ENCODE measurements around the gene C6orf120. TPM values are rescaled to one million over a fixed set of nuclear protein-coding genes. Genes with fewer than 3 reads are reported as not detected.

C6orf120 gene
- total RNA-seq, 1 experiment from 2014 or later, result 12.7 TPM

DNA sequence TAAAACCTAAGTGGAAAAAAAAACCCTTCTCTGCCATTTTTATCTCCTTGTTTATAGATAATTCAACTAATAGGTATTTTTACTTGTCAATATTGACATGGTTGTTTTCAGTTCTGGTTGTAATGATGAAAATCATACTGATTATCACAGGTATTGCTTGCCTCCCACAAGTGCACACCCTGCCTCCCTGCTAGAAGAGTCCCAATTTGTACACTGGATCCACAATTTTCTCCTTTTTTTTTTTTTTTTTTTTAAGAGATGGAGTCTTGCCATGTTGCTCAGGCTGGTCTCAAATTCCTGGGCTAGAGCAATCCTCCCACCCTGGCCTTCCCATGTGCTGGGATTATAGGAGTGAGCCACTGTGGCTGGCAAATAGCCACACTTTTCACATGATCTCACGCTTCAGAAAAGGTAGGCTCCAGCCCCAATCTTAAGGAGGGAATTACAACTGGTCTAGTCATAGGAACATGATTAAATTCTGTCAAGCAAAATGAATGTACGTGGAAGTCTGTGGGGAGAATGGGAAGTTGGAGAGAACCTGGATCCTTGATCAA lies 37.1 kb downstream of the C6orf120 start:
- 0 out of 2 replicates have a peak, but pooled peaks cover 3% of the 10 kb centered on the region for H3K9me3 ChIP-seq
- H3K27me3 ChIP-seq, result no peaks in the 10 kb centered on the region
- H3K36me3 ChIP-seq, result no peaks in the 10 kb centered on the region
- H3K4me3 ChIP-seq, result no peak overlapping the region
- no peak for DNase-seq

DNA sequence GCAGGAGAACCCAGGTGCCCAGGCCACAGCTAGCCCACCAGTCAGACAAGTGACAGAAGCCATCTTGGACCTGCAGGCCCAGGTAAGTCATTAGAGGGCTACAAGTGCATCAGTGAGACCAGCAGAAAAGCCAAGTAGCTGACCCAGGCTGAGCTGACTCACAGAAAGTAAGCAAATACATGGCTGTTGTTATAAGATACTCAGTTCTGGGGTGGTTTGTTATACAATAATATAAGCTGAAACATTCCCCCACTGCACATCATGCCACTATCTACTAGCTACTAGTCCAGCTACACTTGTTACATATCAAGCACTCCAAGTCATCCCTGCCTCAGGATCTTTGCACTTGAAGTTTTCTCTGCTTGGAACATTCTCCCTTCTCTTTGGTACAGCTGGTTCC lies 39.4 kb downstream of the C6orf120 start:
- Histone ChIP-seq H3K9me3 (peaks cover 6% of the 10 kb centered on the region; the same call in 1 of the 2 replicates), H3K27me3 (no peaks in the 10 kb centered on the region), H3K36me3 (no peaks in the 10 kb centered on the region), H3K4me3 (no peak overlapping the region)
- DNase-seq, result no peak

DNA sequence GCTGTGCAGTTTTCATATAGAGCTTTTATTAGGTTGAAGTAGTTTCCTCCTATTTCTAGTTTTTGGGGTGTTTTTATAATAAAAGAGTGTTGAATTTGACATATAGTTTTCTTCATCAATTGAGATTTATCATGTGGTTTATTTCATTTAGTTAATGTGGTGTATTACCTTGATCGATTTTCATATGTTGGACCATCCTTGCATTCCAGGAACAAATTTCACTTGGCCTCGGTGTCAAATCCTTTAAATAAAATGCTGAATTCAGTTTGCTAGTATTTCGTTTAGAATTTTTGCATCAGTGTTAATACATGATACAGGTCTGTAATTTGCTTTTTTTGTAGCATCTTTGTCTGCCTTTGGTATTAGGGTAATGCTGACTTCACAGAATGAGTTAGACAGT lies 43.5 kb downstream of the C6orf120 start:
- H3K9me3 ChIP-seq, result peaks cover 6% of the 10 kb centered on the region; the same call in 1 of the 2 replicates
- DNase-seq, result no peak
- peaks cover 4% of the 10 kb centered on the region; the same call in 1 of the 2 replicates for H3K36me3 ChIP-seq
- no peaks in the 10 kb centered on the region for H3K27me3 ChIP-seq
- H3K4me3 ChIP-seq, result no peak overlapping the region

GRCh38 chr6:169746556-169746955 lies 44.6 kb downstream of the C6orf120 start:
- H3K4me3 ChIP-seq, result no peak overlapping the region
- DNase-seq, result no peak
- H3K27me3 ChIP-seq, result no peaks in the 10 kb centered on the region
- H3K9me3 ChIP-seq, result peaks cover 6% of the 10 kb centered on the region; the same call in 1 of the 2 replicates
- H3K36me3 ChIP-seq, result peaks cover 4% of the 10 kb centered on the region; the same call in 1 of the 2 replicates

GRCh38 chr6:169751242-169752073 lies 49.5 kb downstream of the C6orf120 start, which contains the start of the genes DYNLT2 and ERMARD:
TSS of gene DYNLT2 (minus strand) at chr6:169751572. CDS start at chr6:169751458, 114 bp downstream.
TSS of gene ERMARD (plus strand) at chr6:169751622. CDS start at chr6:169751658, 36 bp downstream.
- no peaks in the 10 kb centered on the region for H3K27me3 ChIP-seq
- peak; percentile 93 for DNase-seq
- peak within 1 kb of the TSS; percentile 72 for H3K4me3 ChIP-seq
- peaks cover 12% of the 10 kb centered on the region for H3K36me3 ChIP-seq
- H3K9me3 ChIP-seq, result no peaks in the 10 kb centered on the region

GRCh38 chr6:169752074-169752623 lies 50.2 kb downstream of the C6orf120 start:
- H3K4me3 ChIP-seq, result peak overlapping the region; percentile 72
- no peak for DNase-seq
- no peaks in the 10 kb centered on the region for H3K27me3 ChIP-seq
- H3K36me3 ChIP-seq, result peaks cover 18% of the 10 kb centered on the region
- no peaks in the 10 kb centered on the region for H3K9me3 ChIP-seq

Other genes starting within 250 kb of the C6orf120 start
- gene WDR27, start 97 bp upstream of the C6orf120 start, total RNA-seq (2014; rRNA removed; shearing (Covaris generic); ENCODE audit: low replicate concordance), result 14.6 and 18.0 TPM in 2 replicates
- 36.6 and 40.6 TPM in 2 replicates for gene PHF10, start 22.4 kb downstream of the C6orf120 start, total RNA-seq (2014; rRNA removed; shearing (Covaris generic); ENCODE audit: low replicate concordance)
- gene DYNLT2, start 49.4 kb downstream of the C6orf120 start, total RNA-seq (2014; rRNA removed; shearing (Covaris generic); ENCODE audit: low replicate concordance), result 0.10 TPM in 1 of 2 replicates, not detected in the other
- 22.5 and 39.6 TPM in 2 replicates for gene ERMARD, start 49.5 kb downstream of the C6orf120 start, total RNA-seq (2014; rRNA removed; shearing (Covaris generic); ENCODE audit: low replicate concordance)

All from MG63 (cell line).